Endothelial cell of umbilical vein (primary cell): Measurements from ENCODE around the gene LRP2. TPM values are rescaled to one million over a fixed set of nuclear protein-coding genes. Genes with fewer than 3 reads are reported as not detected.

Experiments used
- BruUV-seq: library from RNA; stranded (reverse); fragments of 400-500 nt; replicated peaks from 2 replicates; lab custom pipeline; 2021; lab: Mats Ljungman, UMichigan
- CTCF ChIA-PET: fragments of 300-600, 350-600 bp; sonication (Branson Sonifier 250); formaldehyde crosslinking; loops from one replicate; lab custom pipeline; 2021; ENCODE audit warnings: antibody characterized with exemption, inconsistent platforms; lab: Charles Lee
- POLR2A ChIA-PET: fragments of 300-600, 350-600 bp; sonication (Branson Sonifier 250); formaldehyde crosslinking; loops from one replicate; lab custom pipeline; 2021; ENCODE audit warnings: antibody characterized with exemption, inconsistent platforms; lab: Charles Lee
- DNase-seq: peaks from one replicate; pipeline ENCODE4 v3.0.0-alpha.2; 2011; ENCODE audit warnings: low read depth, low spot score
- FAIRE-seq: peaks from 2 replicates; lab custom pipeline; 2011; peaks lifted over from hg19 to GRCh38; lab: Jason Lieb, UNC
- H2AFZ ChIP-seq: 2 replicates; pipeline ENCODE4 v1.6.0; 2012; ENCODE audit warnings: low read depth, low read length, control low read depth, inconsistent platforms
- H3K27ac ChIP-seq: 2 replicates; pipeline ENCODE4 v1.5.1; 2011; ENCODE audit warnings: low read depth, mild to moderate bottlenecking, control low read depth, low read length, moderate library complexity; ENCODE audit not compliant: insufficient read depth
- H3K27me3 ChIP-seq, 2 experiments: 2 replicates each; pipeline versions ENCODE4 v1.6.0 to v1.6.1; 2011; ENCODE audit warnings: low read length in 2 of 2, mixed read lengths in 1 of 2; ENCODE audit not compliant: control insufficient read depth in 2 of 2, insufficient read depth in 2 of 2
- H3K36me3 ChIP-seq, 2 experiments: 2 replicates in 1 of 2; 3 replicates in 1 of 2; pipeline ENCODE4 v1.5.1; 2011; ENCODE audit warnings: low read length in 2 of 2, mild to moderate bottlenecking in 1 of 2, moderate library complexity in 1 of 2; ENCODE audit not compliant: control insufficient read depth in 2 of 2, insufficient read depth in 2 of 2; ENCODE audit errors: extremely low read depth in 1 of 2
- H3K4me1 ChIP-seq: 3 replicates; pipeline ENCODE4 v1.5.1; 2011; ENCODE audit warnings: mild to moderate bottlenecking, low read length; ENCODE audit not compliant: control insufficient read depth, insufficient read depth; ENCODE audit errors: extremely low read depth
- H3K4me2 ChIP-seq: 2 replicates; pipeline ENCODE4 v1.6.1; 2011; ENCODE audit warnings: low read length, control low read depth, mixed read lengths; ENCODE audit not compliant: insufficient read depth
- H3K4me3 ChIP-seq, 3 experiments: fragments of 200-600 bp in 1 of 3; sonication (generic), shearing (Covaris generic) in 1 of 3; replicated peaks in 1 of 3; 2 replicates each; pipeline ENCODE4 v1.5.1; 2011 to 2016; ENCODE audit warnings: control low read depth in 3 of 3, low read length in 3 of 3, mild to moderate bottlenecking in 2 of 3, inconsistent platforms in 1 of 3, low read depth in 1 of 3, moderate library complexity in 1 of 3; ENCODE audit not compliant: insufficient read depth in 1 of 3
- H3K79me2 ChIP-seq: 2 replicates; pipeline ENCODE4 v1.6.0; 2012; ENCODE audit warnings: low read length, inconsistent platforms; ENCODE audit not compliant: control insufficient read depth, insufficient read depth
- H3K9ac ChIP-seq: replicated peaks from 2 replicates; pipeline ENCODE3; 2011; ENCODE audit warnings: low read length, control low read depth; ENCODE audit not compliant: insufficient read depth; ENCODE audit errors: extremely low read depth
- H3K9me1 ChIP-seq: replicated peaks from 3 replicates; pipeline ENCODE4 v1.6.0; 2011; ENCODE audit warnings: mild to moderate bottlenecking, low read length; ENCODE audit not compliant: control insufficient read depth, insufficient read depth; ENCODE audit errors: extremely low read depth
- H3K9me3 ChIP-seq: replicated peaks from 2 replicates; pipeline ENCODE4 v1.5.1; 2012; ENCODE audit warnings: low read length, inconsistent platforms; ENCODE audit not compliant: control insufficient read depth, insufficient read depth
- H4K20me1 ChIP-seq: replicated peaks from 2 replicates; pipeline ENCODE3; 2011; ENCODE audit warnings: mild to moderate bottlenecking, low read length; ENCODE audit not compliant: control insufficient read depth, insufficient read depth; ENCODE audit errors: extremely low read depth
- CTCF ChIP-seq, 2 donors: IDR thresholded peaks; 1 replicate in 1 of 2; 2 replicates in 1 of 2; pipeline ENCODE4 v1.5.1; 2011; ENCODE audit warnings: low read length in 2 of 2, mild to moderate bottlenecking in 2 of 2, moderate library complexity in 2 of 2, control low read depth in 1 of 2, inconsistent platforms in 1 of 2, low read depth in 1 of 2; ENCODE audit not compliant: insufficient read depth in 1 of 2; ENCODE audit errors: extremely low read depth in 1 of 2
- EZH2 ChIP-seq: IDR thresholded peaks from 2 replicates; pipeline ENCODE4 v1.6.1; 2012; ENCODE audit warnings: borderline replicate concordance, low read depth, mild to moderate bottlenecking, moderate library complexity, low read length, inconsistent platforms; ENCODE audit not compliant: severe bottlenecking
- FOS ChIP-seq: IDR thresholded peaks from 2 replicates; pipeline ENCODE4 v1.6.1; 2011; ENCODE audit warnings: mild to moderate bottlenecking, low read length, moderate library complexity, borderline replicate concordance; ENCODE audit not compliant: insufficient read depth
- GATA2 ChIP-seq: IDR thresholded peaks from 2 replicates; pipeline ENCODE4 v1.7.0; 2011; ENCODE audit warnings: low read depth, mild to moderate bottlenecking, moderate library complexity, mixed read lengths, low read length; ENCODE audit not compliant: insufficient read length, insufficient read depth
- JUN ChIP-seq: IDR thresholded peaks from 2 replicates; pipeline ENCODE4 v1.6.1; 2011; ENCODE audit warnings: borderline replicate concordance, low read depth; ENCODE audit not compliant: insufficient read length, insufficient read depth
- MAX ChIP-seq: IDR thresholded peaks from 2 replicates; pipeline ENCODE4 v1.6.1; 2011; ENCODE audit not compliant: insufficient read depth, insufficient read length
- MYC ChIP-seq: IDR thresholded peaks from one replicate; pipeline ENCODE4 v1.6.1; 2011; ENCODE audit warnings: mild to moderate bottlenecking, low read depth, low read length
- POLR2A ChIP-seq: IDR thresholded peaks from 2 replicates; pipeline ENCODE4 v1.6.1; 2012; ENCODE audit warnings: low read depth, mild to moderate bottlenecking, control low read depth, low read length
- POLR2AphosphoS5 ChIP-seq: IDR thresholded peaks from 2 replicates; pipeline ENCODE4 v1.6.1; 2012; ENCODE audit warnings: low read depth, mild to moderate bottlenecking, control low read depth, low read length, moderate library complexity; ENCODE audit not compliant: insufficient read depth
- dilution Hi-C: fragments of 300-500 bp; cut with MboI; formaldehyde crosslinking; loops from one replicate; pipeline ENCODE4 v1.15.0; 2019; ENCODE audit warnings: low sequenced_read_pairs; ENCODE audit not compliant: extremely low pct_ligation_motif_present
- intact Hi-C: fragments of 100-400 bp; cut with micrococcal nuclease; formaldehyde crosslinking; loops from one replicate; pipeline ENCODE4 v1.10.0; 2022
- polyA plus RNA-seq, 4 experiments: library from polyadenylated mRNA; depleted of rRNA in 3 of 4; stranded (reverse) in 3 of 4; unstranded in 1 of 4; fragments of >200 nt; gene quantifications; 2 replicates each; pipeline versions ENCODE4 v1.2.1 to v1.2.3, GENCODE V29; 2011 to 2012; ENCODE audit warnings: missing spikeins in 1 of 4
- total RNA-seq: library from RNA; stranded (reverse); gene quantifications from 2 replicates; pipeline ENCODE4 v1.2.3, GENCODE V29; 2021

Gene LRP2
- total and polyA plus RNA-seq, 2 donors (not counting 3 experiments of a cell fraction or from before 2014, with no cell fraction given), result not detected

GRCh38 chr2:169298007-169298406, 64.3 kb downstream of the LRP2 start:
- no peaks in the 10 kb centered on the region for H3K36me3 ChIP-seq
- H3K27ac ChIP-seq, result no peak overlapping the region
- H3K79me2 ChIP-seq, result no peaks in the 10 kb centered on the region
- no peak for FAIRE-seq
- BruUV-seq, result no TSS peak
- H3K9ac ChIP-seq, result no peak overlapping the region
- no peaks in the 10 kb centered on the region for H3K4me1 ChIP-seq
- dilution Hi-C loops (no loop called here), intact Hi-C loops (no loop called here)
- no peak overlapping the region for H3K4me2 ChIP-seq
- no peaks in the 10 kb centered on the region for H3K27me3 ChIP-seq
- TF ChIP-seq MYC (no peak), POLR2A (no peak), JUN (no peak)
- ChIA-PET CTCF (no interaction called here), POLR2A (no interaction called here)
- no peak overlapping the region for H3K4me3 ChIP-seq
- H3K9me1 ChIP-seq, result no peaks in the 10 kb centered on the region
- H4K20me1 ChIP-seq, result no peaks in the 10 kb centered on the region
- DNase-seq, result no peak
- no peak overlapping the region for H2AFZ ChIP-seq
- no peaks in the 10 kb centered on the region for H3K9me3 ChIP-seq

GRCh38 chr2:169294001-169294675, 68.2 kb downstream of the LRP2 start:
- POLR2A ChIA-PET, result no interaction called here
- Histone ChIP-seq H3K27ac (no peak overlapping the region), H3K4me1 (no peaks in the 10 kb centered on the region), H3K36me3 (no peaks in the 10 kb centered on the region), H3K27me3 (peaks cover 0 to 3% of the 10 kb centered on the region in 2 experiments), H3K4me3 (no peak overlapping the region), H3K9ac (no peak overlapping the region), H2AFZ (no peak overlapping the region), H3K79me2 (no peaks in the 10 kb centered on the region), H3K9me1 (no peaks in the 10 kb centered on the region), H3K9me3 (no peaks in the 10 kb centered on the region), H4K20me1 (no peaks in the 10 kb centered on the region), H3K4me2 (no peak overlapping the region)
- no peak for DNase-seq
- BruUV-seq, result no TSS peak
- dilution Hi-C loops, result no loop called here
- intact Hi-C loops, result no loop called here
- CTCF ChIA-PET, result no interaction called here
- TF ChIP-seq CTCF (IDR thresholded peaks at IDR 0.05; ENCODE audit: extremely low read depth in 1 of 2, insufficient read depth in 1 of 2, low read depth in 1 of 2, low read length in 2 of 2), result no peak
- no peak for TF ChIP-seq FOS
- no peak for TF ChIP-seq POLR2AphosphoS5
- TF ChIP-seq MYC, result no peak
- TF ChIP-seq GATA2, result no peak
- no peak for TF ChIP-seq POLR2A
- TF ChIP-seq JUN, result no peak
- TF ChIP-seq MAX, result no peak
- TF ChIP-seq EZH2, result no peak
- no peak for FAIRE-seq
